ENCODE results near the gene FBXW12. TPM values are rescaled to one million over a fixed set of nuclear protein-coding genes. Genes with fewer than 3 reads are reported as not detected.

The FBXW12 gene
- total and polyA plus RNA-seq, 2 donors (not counting 1 experiment from before 2014, with no cell fraction given): not detected

DNA sequence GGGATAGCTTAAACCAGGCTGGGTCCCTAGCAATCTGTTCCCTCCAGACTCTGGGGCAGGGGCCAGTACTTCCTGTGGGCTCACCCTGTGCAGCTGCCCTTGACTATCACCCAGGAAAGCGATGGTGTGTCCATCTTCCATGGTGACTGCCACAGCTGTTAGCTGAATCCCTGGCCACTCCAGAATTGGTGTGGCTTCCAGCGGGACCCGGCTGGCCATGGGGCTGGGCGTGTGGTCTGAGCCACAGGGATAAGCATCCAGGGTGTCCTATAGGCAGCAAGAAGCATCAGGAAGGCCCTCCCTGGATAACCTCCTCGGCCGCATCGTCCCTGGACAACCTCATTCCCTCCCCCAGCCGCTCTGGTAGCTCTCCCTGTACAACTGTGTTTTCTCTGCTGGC lies 50.7 kb downstream of the FBXW12 start:
- H3K27me3 Mint-ChIP-seq: peaks cover 7% of the 10 kb centered on the region
- 92% methylated on average over 8 of the region's 8 CpGs for WGBS (ENCODE audit: insufficient coverage)
- H3K27me3 ChIP-seq (replicated peaks in 1 of 4; ENCODE audit: control extremely low read depth in 1 of 4, control insufficient read depth in 3 of 4, insufficient read depth in 4 of 4, low read length in 3 of 4): no peaks in the 10 kb centered on the region

DNA sequence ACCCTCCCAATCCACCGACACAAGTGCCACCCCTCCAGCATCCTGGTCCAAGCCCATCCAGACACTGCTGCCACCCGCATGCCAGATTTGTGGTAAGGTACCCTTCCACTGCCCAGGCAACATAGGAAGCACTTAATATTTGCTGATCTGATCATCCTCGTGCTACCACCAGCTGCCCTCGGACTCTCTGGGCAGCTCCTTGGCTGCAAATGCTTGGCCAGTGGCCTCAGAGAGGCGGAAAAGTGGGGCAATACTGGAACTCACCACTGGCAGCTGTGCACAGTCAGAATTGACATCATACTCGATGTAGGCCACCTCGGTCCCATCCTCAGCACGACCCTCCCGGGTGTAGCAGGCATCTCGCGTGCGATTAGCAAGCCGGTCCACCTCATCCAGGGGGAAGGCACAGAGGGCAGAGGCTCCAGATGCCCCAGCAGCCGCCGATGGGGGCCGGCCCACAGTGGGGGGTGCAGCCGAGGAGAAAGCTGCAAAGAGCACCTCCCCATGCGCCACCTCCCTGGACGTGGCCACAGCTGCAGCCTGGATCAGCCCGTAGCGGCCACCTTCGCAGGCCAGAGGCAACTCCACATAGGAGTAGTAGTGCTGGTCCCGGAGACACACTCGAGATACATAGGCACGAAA lies 51.3 kb downstream of the FBXW12 start:
- Mint-ChIP-seq H3K4me3 (no peak overlapping the region), H3K4me1 (peaks cover 4% of the 10 kb centered on the region), H3K27me3 (peaks cover 14% of the 10 kb centered on the region), H3K9me3 (ENCODE audit: insufficient read depth) (no peaks in the 10 kb centered on the region), H3K27ac (no peak overlapping the region)
- Histone ChIP-seq H3K9ac (ENCODE audit: low read length) (no peak overlapping the region), H3K4me2 (replicated peaks; ENCODE audit: low read depth, low read length, poor library complexity, severe bottlenecking) (no peak overlapping the region), H2AFZ (ENCODE audit: insufficient read depth, low read depth, low read length, poor library complexity, severe bottlenecking) (no peak overlapping the region), H3K36me3 (replicated peaks in 1 of 2; ENCODE audit: control extremely low read depth in 1 of 2, control insufficient read depth in 1 of 2, extremely low read depth in 1 of 2, insufficient read depth in 2 of 2, low read length in 1 of 2) (no peaks in the 10 kb centered on the region), H4K20me1 (ENCODE audit: control insufficient read depth, insufficient read depth, low read length, poor library complexity, severe bottlenecking) (no peaks in the 10 kb centered on the region), H3K27ac (ENCODE audit: low read length in 2 of 2) (no peak overlapping the region), H3K9me3 (ENCODE audit: control extremely low read depth in 1 of 3, control insufficient read depth in 2 of 3, insufficient read depth in 1 of 3, low read length in 2 of 3) (no peaks in the 10 kb centered on the region), H3K27me3 (replicated peaks in 1 of 4; ENCODE audit: control extremely low read depth in 1 of 4, control insufficient read depth in 3 of 4, insufficient read depth in 4 of 4, low read length in 3 of 4) (peaks cover 0 to 4% (median 2%) of the 10 kb centered on the region in 4 experiments), H3K79me2 (ENCODE audit: control insufficient read depth, insufficient read depth, low read length) (no peaks in the 10 kb centered on the region), H3K4me1 (ENCODE audit: control insufficient read depth in 2 of 2, insufficient read depth in 2 of 2, low read length in 2 of 2) (no peaks in the 10 kb centered on the region), H3K4me3 (ENCODE audit: control extremely low read depth in 1 of 5, extremely low read depth in 1 of 5, insufficient read depth in 1 of 5, low read depth in 2 of 5, low read length in 4 of 5) (no peak overlapping the region)
- TF ChIP-seq, protein P1, sequence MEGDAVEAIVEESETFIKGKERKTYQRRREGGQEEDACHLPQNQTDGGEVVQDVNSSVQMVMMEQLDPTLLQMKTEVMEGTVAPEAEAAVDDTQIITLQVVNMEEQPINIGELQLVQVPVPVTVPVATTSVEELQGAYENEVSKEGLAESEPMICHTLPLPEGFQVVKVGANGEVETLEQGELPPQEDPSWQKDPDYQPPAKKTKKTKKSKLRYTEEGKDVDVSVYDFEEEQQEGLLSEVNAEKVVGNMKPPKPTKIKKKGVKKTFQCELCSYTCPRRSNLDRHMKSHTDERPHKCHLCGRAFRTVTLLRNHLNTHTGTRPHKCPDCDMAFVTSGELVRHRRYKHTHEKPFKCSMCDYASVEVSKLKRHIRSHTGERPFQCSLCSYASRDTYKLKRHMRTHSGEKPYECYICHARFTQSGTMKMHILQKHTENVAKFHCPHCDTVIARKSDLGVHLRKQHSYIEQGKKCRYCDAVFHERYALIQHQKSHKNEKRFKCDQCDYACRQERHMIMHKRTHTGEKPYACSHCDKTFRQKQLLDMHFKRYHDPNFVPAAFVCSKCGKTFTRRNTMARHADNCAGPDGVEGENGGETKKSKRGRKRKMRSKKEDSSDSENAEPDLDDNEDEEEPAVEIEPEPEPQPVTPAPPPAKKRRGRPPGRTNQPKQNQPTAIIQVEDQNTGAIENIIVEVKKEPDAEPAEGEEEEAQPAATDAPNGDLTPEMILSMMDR (IDR thresholded peaks at IDR 0.05): no peak
- DNase-seq (no peak), ATAC-seq (ENCODE audit: low read depth) (no peak)
- ChIA-PET CTCF (interaction anchor here (0.6 to 2.3 kb wide), 4 partner anchors 13 to 84 kb away, joined by 3 to 16 read pairs (median 7); no protein-coding TSS in a partner anchor), POLR2A (interaction anchor here (0.5 kb wide), 1 partner anchor 169 kb away, joined by 5 read pairs; no protein-coding TSS in a partner anchor)
- intact Hi-C loops (cut with micrococcal nuclease): no loop called here
- WGBS (ENCODE audit: insufficient coverage): 92% methylated on average over 25 of the region's 25 CpGs

More for the DNA sequence above, 50.7 kb downstream of the FBXW12 start:
- Histone ChIP-seq H3K4me3 (ENCODE audit: control extremely low read depth in 1 of 5, extremely low read depth in 1 of 5, insufficient read depth in 1 of 5, low read depth in 2 of 5, low read length in 4 of 5) (no peak overlapping the region), H3K27ac (ENCODE audit: low read length in 2 of 2) (no peak overlapping the region), H3K4me2 (replicated peaks; ENCODE audit: low read depth, low read length, poor library complexity, severe bottlenecking) (no peak overlapping the region), H3K9ac (ENCODE audit: low read length) (no peak overlapping the region), H4K20me1 (ENCODE audit: control insufficient read depth, insufficient read depth, low read length, poor library complexity, severe bottlenecking) (no peaks in the 10 kb centered on the region), H3K36me3 (replicated peaks in 1 of 2; ENCODE audit: control extremely low read depth in 1 of 2, control insufficient read depth in 1 of 2, extremely low read depth in 1 of 2, insufficient read depth in 2 of 2, low read length in 1 of 2) (no peaks in the 10 kb centered on the region), H2AFZ (ENCODE audit: insufficient read depth, low read depth, low read length, poor library complexity, severe bottlenecking) (no peak overlapping the region), H3K79me2 (ENCODE audit: control insufficient read depth, insufficient read depth, low read length) (no peaks in the 10 kb centered on the region), H3K9me3 (ENCODE audit: control extremely low read depth in 1 of 3, control insufficient read depth in 2 of 3, insufficient read depth in 1 of 3, low read length in 2 of 3) (no peaks in the 10 kb centered on the region), H3K4me1 (ENCODE audit: control insufficient read depth in 2 of 2, insufficient read depth in 2 of 2, low read length in 2 of 2) (no peaks in the 10 kb centered on the region)
- Mint-ChIP-seq H3K9me3 (ENCODE audit: insufficient read depth) (no peaks in the 10 kb centered on the region), H3K4me1 (no peaks in the 10 kb centered on the region), H3K27ac (no peak overlapping the region), H3K4me3 (no peak overlapping the region)
- DNase-seq (no peak), ATAC-seq (ENCODE audit: low read depth) (no peak)
- ChIA-PET POLR2A (interaction anchor here (0.5 kb wide), 1 partner anchor 168 kb away, joined by 5 read pairs; no protein-coding TSS in a partner anchor), CTCF (interaction anchor here (0.5 to 2.3 kb wide), 6 partner anchors 10 to 496 kb away, joined by 3 to 16 read pairs (median 4); no protein-coding TSS in a partner anchor)
- TF ChIP-seq, protein P1 (IDR thresholded peaks at IDR 0.05): no peak
- TF ChIP-seq EZH2 (IDR thresholded peaks at IDR 0.05; ENCODE audit: borderline replicate concordance, insufficient read depth, low read depth, low read length, poor library complexity, severe bottlenecking): no peak
- intact Hi-C loops (cut with micrococcal nuclease): no loop called here

All from B cell (primary cell).